Measurements from ENCODE around the gene SHISA6.

The SHISA6 gene

DNA sequence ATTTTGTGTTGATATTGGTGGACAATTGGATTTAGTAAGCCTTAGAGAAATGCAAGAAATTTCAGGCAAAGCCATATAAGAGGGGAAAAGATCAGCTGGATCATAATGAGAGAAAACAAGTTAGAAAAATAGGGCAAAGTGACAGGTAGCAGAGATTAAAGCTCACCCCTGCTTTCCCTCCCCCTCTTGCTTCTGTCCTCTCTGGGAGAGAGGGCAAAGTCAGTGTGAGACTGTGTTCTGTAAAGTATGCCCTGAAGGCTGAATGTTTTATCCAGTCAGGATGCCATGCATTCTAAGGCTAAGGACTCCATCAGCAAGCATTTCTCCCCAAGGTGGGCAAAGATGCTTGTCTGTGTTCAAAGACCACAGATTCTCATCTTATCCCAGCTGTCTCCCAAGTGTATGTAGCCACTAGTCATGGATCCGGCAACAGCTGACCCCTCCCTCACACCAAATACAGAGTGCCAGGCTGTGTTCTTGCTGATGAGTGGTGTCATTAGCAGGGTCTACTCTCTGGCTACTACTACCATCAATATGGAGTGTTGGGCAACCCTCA, 221.1 kb downstream of the SHISA6 start:
- no peak for DNase-seq

GRCh38 chr17:11467639-11468038, 226.6 kb downstream of the SHISA6 start:
- DNase-seq: no peak

DNA sequence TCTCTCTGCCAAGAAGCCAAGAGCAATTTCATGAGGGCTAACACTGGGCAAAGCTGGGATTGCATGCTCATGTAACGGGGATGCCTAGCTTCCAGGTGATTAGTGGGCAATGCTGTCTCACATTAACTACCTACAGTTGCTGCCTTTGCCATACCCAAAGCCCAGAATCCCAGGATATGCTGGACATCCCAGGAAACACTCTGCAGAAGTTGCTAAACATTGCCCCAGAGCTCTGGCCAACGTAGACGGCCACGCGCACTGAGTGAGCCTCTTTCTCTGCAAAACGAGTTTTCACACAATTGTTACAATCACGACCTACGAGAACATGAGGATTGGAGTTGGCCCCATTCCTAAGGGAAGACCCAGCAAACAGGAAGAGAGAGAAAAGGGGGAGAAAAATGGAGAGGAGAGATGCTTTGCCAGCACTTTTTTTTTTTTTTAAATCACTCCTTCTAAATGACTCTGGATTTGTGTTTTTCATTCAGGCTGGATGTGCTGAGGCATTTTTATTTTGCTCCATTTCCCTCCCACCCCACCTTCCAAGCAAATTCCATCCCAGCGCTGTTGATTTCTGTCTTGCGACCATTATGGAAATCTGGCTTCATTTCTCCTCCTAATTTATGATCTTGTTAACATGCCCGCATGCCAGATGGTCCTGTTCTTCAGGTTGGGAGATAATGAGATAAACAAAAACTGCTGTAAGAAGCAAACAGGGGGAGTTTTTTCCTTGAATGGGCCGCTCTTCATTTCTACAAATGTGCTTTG, 244.5 kb downstream of the SHISA6 start:
- no peak for DNase-seq

GRCh38 chr17:11486101-11486867, 245.3 kb downstream of the SHISA6 start:
- no peak for DNase-seq

DNA sequence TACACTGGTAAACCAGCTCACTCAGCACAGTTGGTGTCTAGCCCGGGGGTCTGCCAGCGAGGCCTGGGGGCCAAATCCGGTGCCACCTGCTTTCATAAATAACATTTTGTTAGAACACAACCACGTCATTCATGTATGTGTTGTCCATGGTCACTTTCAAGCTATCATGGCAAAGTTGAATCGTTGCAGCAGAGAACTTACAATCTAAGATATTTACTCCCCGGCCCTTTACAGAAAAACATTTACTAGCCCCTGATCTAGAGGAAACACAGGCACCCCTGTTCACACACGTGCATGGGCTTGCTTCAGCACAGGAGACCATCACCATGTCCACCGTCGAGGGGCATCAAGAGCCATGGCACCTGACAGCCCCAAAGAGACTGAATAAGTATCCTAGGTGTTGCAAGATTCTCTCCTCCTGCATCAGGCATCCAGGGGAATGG, 245.9 kb downstream of the SHISA6 start:
- DNase-seq: no peak

DNA sequence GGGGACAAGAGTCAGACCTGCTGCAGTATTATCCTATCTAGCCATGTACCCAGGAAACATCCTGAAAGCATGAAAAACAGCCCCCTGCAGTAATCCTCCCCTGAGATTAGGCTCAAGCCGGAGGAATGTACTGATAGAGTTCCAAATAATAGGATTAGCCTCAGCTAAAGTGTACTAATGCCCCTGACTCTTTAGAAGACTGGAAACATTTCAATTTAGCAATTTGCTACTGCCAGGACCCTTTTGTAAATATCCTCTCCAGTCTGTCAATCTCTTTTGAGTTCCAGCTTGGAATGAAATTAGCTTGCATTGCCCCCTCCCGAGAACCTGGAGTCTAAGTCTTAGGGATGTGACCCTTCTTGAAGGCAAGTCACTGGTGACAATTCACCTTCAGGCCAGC, 246.5 kb downstream of the SHISA6 start:
- DNase-seq: no peak

- DNase-seq: no peak
Measured at GRCh38 chr17:11488407-11488806, 247.4 kb downstream of the SHISA6 start.

- DNase-seq: no peak
Measured at GRCh38 chr17:11490171-11490755, 249.2 kb downstream of the SHISA6 start.

- no peak for DNase-seq
Measured at GRCh38 chr17:11492511-11492910, 251.5 kb downstream of the SHISA6 start.

- no peak for DNase-seq
Measured at GRCh38 chr17:11493936-11494335, 252.9 kb downstream of the SHISA6 start.

- no peak for DNase-seq
Measured at GRCh38 chr17:11495613-11496012, 254.6 kb downstream of the SHISA6 start.

DNA sequence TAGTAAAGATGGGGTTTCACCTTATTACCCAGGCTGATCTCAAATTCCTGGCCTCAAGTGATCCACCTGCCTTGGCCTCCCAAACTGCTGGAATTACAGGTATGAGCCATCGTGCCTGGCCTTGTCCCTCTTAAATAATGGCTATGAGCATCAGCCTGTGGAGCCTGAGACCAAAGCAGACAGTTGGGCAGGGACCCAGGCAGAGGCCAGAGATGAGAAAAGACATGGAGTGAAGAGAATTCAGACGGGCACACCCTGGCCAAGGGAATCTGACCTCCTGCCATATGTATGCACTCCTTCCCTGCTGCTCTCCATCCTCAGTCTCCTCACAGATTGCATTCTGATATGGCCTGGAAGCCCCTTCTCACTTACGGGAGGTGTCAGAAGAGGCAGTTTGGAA, 258.9 kb downstream of the SHISA6 start:
- DNase-seq: no peak

- no peak for DNase-seq
Measured at GRCh38 chr17:11503308-11504035, 262.5 kb downstream of the SHISA6 start.

DNA sequence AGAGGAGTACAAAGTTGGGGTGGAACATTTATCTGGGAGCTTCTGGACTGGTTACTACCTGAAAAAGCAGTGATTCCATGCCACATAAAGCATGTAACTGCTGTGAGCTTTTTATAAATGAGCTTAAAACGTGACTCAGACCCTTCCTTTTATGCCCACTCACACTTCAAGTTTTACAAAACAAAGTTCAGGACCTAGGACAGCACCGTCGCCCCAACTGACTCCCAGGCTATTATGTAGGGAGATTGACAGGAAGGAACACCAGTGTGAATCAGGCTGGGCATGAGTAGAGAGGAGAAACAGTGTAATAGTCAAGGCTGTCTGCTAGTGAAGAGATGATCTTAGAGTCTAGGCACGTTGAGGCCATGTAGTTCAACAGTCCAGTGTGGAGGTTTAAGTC, 265.6 kb downstream of the SHISA6 start:
- no peak for DNase-seq

- DNase-seq: no peak
Measured at GRCh38 chr17:11511696-11512095, 270.7 kb downstream of the SHISA6 start.

DNA sequence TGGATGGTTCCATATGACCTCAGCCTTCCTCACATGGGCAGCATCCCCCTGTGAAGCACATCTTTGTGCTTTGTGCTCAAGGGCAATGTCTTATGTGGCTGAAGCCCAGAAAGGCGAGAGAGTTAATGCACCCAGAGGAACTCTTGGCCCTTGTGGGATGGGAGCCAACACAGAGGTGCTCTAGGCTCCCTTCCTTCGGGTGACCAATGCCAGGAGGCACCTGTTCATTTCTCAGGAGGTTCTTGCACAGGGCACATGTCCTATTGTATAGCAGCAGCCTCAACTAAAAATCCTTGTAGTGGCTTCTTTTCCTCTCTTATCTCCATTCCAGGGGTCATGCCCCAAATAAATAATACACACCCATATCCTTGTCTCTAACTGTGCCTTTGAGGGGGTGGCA, 273.6 kb downstream of the SHISA6 start:
- DNase-seq: no peak

DNA sequence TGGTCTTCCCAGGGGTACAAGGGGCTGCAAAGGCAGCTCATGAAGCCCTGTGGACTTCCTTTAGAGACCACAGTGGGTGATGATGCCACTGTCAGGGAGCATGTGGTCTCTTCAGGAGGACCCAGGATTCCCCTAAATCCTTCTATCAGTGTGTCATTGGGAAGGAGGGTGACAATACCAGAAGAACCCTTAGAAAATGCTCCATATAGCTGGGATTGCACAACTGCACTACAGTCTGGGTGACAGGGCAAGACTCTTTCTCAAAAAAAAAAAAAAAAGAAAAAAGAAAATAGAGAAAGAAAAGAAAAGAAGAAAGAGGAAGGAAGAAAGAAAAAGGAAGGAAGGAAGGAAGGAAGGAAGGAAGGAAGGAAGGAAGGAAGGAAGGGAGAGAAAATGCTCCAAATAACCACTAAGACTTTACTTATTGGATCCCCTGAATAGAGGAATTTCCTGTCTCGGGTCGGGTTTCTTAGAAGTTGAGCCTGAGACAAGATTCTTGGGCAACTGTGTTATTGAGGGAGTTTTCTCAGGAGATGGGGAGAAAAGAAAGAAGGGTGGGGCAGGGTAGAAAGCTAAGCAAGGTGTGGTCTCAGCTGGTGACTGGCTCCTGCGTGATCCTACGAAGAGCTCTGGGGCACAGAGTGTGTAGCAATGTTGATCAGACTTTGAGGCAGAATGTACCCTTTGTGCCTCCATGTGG, 274.1 kb downstream of the SHISA6 start:
- DNase-seq: no peak

DNA sequence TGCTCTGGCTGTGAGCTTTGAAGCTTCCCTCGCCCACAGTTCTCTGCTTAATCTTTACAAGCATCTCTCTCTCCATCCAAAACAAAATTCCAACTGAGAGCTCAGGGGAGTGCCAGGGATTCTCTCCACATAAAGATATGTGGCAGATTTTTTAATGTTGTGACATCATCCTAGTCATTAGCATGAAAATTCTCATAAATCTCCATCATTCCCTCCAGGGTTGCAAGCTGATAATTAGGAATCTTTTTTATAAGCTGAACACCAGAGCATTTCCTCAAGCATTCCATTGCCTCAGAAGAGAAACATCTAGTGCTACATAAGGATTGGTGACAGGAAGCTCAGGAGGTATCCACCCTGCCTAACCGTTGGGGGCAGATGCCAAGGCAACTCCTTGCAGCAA, 274.9 kb downstream of the SHISA6 start:
- DNase-seq: no peak

- no peak for DNase-seq
Measured at GRCh38 chr17:11535231-11535630, 294.2 kb downstream of the SHISA6 start.

DNA sequence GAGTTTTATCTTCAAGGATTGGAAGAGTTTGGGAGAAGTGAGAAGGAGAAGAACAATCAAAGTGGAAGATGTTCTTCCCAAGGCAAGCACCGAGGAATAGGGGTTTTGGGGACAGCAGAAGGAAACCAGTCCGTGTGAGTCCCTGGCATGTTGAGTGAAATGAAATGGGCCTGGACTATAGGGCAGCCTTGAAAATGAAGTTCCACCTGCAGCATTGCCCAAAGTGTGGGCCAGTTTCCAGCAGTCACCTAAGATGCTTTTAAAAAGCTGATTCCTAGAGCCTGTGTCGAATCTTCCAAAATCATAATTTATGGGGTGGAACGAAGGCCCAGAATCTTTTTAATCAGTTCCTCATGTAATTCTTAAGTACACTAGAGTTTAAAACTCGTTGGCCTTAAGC, 297.4 kb downstream of the SHISA6 start:
- no peak for DNase-seq

DNA sequence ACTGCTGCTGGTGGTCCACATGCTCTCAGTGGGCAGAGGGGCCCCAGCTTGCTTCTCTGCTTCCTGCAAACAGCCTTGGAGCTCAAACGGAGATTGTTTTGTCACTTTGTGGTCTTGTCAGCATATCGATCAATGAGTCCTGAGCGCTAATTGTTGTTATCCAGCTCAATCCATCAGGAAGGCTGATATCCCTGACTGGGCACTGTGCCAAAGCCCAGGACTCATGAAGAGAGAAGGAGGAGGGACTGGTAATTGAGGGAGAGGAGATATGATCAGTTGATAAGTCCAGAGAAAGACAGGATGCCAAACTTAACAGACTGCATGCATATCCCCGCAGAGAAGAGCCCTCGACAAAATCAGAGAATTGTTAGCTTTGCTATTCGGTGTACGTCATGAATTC, 298.6 kb downstream of the SHISA6 start:
- DNase-seq: no peak

- DNase-seq: no peak
Measured at GRCh38 chr17:11545002-11545401, 304.0 kb downstream of the SHISA6 start.

Data from CD4-positive, alpha-beta T cell treated with Interleukin-15 for 1 hour (primary cell).